Memory B cell (primary cell): ENCODE measurements around the gene GRAMD2A.
A peak's percentile ranks its signal among the peaks of the same experiment; 100 is the strongest.

Experiments
- ATAC-seq: fragments of 150-1000 bp; cut with Tn5 transposase; 2 replicates; pipeline ENCODE4 v1.10.0; 2021; ENCODE audit warnings: low read depth, mild to moderate bottlenecking, moderate library complexity
- DNase-seq, 2 donors: peaks; one replicate each; pipeline ENCODE4 v3.0.0; 2022; ENCODE audit warnings: low spot score in 2 of 2
- H3K27ac Mint-ChIP-seq: one replicate; pipeline ENCODE4 v1.8.0; 2022; ENCODE audit warnings: mild to moderate bottlenecking, moderate library complexity, mixed read lengths
- H3K27me3 Mint-ChIP-seq: one replicate; pipeline ENCODE4 v1.8.0; 2022; ENCODE audit warnings: mixed read lengths
- H3K36me3 Mint-ChIP-seq: one replicate; pipeline ENCODE4 v1.8.0; 2022; ENCODE audit warnings: mild to moderate bottlenecking, mixed read lengths
- H3K4me1 Mint-ChIP-seq: one replicate; pipeline ENCODE4 v1.8.0; 2022; ENCODE audit warnings: mixed read lengths
- H3K4me3 Mint-ChIP-seq: one replicate; pipeline ENCODE4 v1.8.0; 2022; ENCODE audit warnings: mild to moderate bottlenecking, moderate library complexity, mixed read lengths
- H3K9me3 Mint-ChIP-seq: one replicate; pipeline ENCODE4 v1.8.0; 2022; ENCODE audit warnings: mixed read lengths

The GRAMD2A gene

DNA sequence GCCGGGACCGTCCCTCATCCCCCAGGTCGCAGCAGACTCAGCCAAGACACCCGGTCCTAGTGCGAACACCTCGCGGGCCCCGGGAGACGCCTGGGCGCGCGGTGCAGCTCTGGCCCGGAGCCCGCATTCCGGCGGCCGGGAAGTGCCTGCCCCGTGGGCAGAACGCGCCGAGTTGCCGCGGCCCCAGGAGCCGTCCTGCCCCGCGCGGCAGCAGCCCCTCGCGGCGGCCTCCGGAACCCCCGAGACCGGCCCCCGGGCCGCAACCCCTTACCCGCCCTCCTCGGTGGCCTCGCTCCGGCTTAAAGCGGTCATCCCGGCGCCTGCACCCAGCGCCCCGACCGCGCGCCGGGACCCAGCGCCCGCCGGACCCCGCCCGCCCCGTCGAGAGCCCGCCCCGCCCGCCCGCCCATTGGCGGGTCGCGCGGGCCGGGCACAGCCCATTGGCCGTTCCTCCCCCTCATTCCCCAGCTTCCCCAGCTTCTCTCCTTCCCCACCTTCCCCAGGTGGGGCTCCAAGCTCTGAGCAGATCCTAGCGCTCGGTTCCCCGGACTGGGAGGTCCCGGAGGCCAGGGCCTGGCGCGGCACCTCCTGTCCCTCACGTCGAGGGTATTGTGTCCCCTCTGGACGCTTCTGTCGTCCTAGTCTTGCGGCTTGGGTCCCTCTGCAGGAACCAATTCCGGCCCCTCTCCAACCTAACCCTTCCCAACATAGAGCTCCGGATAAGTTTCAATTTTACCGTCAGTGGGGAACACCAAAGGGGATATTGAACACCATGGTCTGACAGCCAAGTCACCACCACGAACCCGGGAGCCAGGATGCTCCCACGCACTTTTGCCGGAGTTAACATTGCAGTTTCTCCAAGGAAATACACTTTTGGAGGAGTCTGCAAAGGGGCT lies at the start of gene GRAMD2A:
GRAMD2A (minus strand) TSS at position 328 of the 896 bp plus-strand sequence.
- Mint-ChIP-seq H3K4me1 (peaks cover 15% of the 10 kb centered on the region), H3K27me3 (peaks cover 9% of the 10 kb centered on the region), H3K9me3 (no peaks in the 10 kb centered on the region), H3K4me3 (peak within 1 kb of the TSS; percentile 78), H3K36me3 (peaks cover 15% of the 10 kb centered on the region), H3K27ac (peak within 1 kb of the TSS; percentile 45)
- ATAC-seq, result peak; percentile 25
- peak in 1 of 2 donors; percentile 39 for DNase-seq

DNA sequence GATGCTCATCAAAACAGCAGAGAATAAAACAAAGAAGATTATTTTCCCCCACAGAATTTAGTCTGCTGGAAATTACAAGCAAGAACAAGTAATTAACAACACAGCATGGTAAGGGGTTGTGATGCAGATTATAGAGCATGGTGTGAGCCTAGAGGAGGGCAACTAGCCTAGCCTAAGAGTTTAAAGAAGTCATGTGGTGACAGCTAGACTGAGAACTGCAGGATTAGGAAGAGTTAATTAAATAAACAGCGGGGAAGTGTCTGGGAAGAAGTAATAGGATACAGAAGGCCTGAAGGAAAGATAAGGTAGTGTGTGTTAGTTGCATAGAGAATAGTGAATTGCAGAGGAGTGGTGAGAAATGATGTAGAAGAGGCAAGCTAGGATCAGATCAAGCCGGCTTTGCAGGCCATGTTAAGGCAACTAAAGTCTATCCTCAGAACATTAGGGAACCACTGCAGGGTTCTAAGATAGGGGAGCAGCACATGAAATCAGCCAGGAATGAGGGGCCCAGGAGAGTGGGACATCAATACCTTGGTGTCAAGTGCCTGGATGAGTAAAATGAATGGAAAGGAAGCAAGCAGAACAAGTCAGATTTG lies 45.3 kb upstream of the GRAMD2A start:
- no peak overlapping the region for H3K4me3 Mint-ChIP-seq
- H3K27ac Mint-ChIP-seq, result peak overlapping the region; percentile 31
- H3K4me1 Mint-ChIP-seq, result no peaks in the 10 kb centered on the region
- H3K9me3 Mint-ChIP-seq, result no peaks in the 10 kb centered on the region
- ATAC-seq (no peak), DNase-seq (no peak)
- H3K27me3 Mint-ChIP-seq, result no peaks in the 10 kb centered on the region
- H3K36me3 Mint-ChIP-seq, result peaks cover 31% of the 10 kb centered on the region

DNA sequence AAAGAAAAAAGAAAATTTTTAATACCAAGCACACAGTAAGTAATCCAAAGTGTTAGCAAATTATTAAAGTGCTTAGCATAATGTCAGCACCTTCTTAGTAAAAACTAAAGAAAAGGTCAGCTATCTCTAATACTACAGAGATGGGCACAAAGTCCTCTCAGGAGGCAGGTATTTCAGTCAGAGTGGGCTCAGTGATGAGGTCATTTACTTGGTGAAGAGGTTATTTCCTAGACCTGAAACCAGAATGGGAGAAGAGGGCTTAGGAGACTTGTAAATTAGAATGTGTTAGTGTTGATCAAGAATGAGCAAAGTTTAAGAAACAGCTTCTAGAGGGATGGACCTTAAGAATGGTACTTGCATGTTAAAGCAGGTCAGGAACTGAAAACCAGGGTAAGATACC lies 42.1 kb upstream of the GRAMD2A start:
- DNase-seq (no peak), ATAC-seq (no peak)
- no peaks in the 10 kb centered on the region for H3K27me3 Mint-ChIP-seq
- no peak overlapping the region for H3K27ac Mint-ChIP-seq
- no peaks in the 10 kb centered on the region for H3K9me3 Mint-ChIP-seq
- no peaks in the 10 kb centered on the region for H3K4me1 Mint-ChIP-seq
- H3K36me3 Mint-ChIP-seq, result peaks cover 27% of the 10 kb centered on the region
- no peak overlapping the region for H3K4me3 Mint-ChIP-seq

DNA sequence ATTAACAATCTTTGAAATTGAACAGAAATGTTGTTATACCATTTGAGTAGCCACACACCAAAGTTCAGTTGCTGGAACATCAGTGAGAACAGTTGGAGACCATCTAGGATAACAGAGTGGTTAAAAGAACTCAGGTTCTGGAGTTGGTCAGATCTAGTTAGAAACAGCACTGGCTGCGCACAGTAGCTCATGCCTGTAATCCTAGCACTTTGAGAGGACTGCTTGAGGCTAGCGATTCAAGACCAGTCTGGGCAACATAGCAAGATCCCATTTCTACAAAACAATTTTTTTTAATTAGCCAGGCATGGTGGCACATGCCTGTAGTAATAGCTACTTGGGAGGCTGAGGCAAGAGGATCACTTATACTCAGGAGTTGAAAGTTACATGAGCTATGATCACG lies 41.0 kb upstream of the GRAMD2A start:
- Mint-ChIP-seq H3K27me3 (no peaks in the 10 kb centered on the region), H3K9me3 (no peaks in the 10 kb centered on the region), H3K36me3 (peaks cover 22% of the 10 kb centered on the region), H3K4me3 (no peak overlapping the region), H3K4me1 (no peaks in the 10 kb centered on the region), H3K27ac (no peak overlapping the region)
- ATAC-seq (no peak), DNase-seq (no peak)

DNA sequence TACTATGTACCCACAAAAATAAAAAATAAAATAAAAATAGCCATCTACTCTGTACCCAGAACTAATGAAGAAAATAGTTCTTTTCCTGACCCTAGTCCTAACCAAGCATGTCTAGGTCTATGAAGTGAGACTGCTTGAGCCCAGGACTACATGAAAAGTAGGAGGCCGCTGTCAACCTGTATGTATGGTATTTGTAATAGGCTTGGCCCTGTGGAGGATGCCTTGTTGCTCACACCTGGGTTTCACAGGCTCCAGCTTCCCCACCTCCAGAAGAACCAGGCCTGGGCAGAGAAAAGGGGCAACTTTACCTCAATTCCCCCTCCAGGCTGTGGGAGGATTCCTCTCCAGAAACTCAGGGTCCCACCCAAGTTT lies 40.3 kb upstream of the GRAMD2A start:
- Mint-ChIP-seq H3K27me3 (no peaks in the 10 kb centered on the region), H3K27ac (no peak overlapping the region), H3K4me1 (no peaks in the 10 kb centered on the region), H3K36me3 (peaks cover 20% of the 10 kb centered on the region), H3K9me3 (no peaks in the 10 kb centered on the region), H3K4me3 (no peak overlapping the region)
- DNase-seq (no peak), ATAC-seq (no peak)

DNA sequence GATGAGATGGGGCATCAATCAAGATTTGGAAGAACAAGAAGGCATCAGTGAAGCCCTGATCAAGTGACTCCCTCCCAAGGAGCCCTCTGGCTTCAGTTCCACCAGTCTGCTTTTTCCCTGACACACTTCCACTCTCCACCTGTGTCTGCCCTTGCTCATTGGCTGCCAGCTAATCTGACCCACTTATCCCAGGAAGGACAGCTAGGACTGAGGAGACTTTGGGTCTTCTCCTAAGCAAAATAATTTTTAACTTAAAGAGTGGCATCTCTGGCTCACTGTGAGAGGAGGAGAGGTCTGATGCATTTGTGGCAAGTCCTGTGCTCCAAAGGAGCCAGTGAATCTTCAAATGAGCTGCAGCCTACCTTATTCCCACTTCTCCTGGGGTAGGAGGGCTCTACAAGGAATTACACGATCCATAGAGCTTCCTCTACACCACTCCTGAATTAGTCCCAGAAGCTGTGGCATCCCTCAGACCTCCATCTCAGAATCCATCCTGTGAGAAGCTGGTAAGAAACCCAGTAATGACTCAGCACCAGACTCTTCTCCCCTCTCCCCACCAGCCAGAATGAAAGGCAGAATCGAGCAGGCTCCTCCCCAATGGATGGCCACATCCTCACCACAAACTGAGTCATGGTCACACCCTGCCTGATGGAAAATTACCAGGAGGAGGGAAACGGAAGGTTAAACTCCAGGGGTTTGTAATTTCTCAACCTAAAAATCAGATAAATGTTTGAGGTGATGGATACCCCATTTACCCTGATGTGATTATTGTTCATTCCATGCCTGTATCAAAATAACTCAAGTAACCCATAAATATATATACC lies 39.7 kb upstream of the GRAMD2A start:
- DNase-seq (no peak), ATAC-seq (no peak)
- H3K9me3 Mint-ChIP-seq, result no peaks in the 10 kb centered on the region
- H3K27me3 Mint-ChIP-seq, result no peaks in the 10 kb centered on the region
- no peak overlapping the region for H3K27ac Mint-ChIP-seq
- H3K36me3 Mint-ChIP-seq, result peaks cover 14% of the 10 kb centered on the region
- no peak overlapping the region for H3K4me3 Mint-ChIP-seq
- peaks cover 1% of the 10 kb centered on the region for H3K4me1 Mint-ChIP-seq

DNA sequence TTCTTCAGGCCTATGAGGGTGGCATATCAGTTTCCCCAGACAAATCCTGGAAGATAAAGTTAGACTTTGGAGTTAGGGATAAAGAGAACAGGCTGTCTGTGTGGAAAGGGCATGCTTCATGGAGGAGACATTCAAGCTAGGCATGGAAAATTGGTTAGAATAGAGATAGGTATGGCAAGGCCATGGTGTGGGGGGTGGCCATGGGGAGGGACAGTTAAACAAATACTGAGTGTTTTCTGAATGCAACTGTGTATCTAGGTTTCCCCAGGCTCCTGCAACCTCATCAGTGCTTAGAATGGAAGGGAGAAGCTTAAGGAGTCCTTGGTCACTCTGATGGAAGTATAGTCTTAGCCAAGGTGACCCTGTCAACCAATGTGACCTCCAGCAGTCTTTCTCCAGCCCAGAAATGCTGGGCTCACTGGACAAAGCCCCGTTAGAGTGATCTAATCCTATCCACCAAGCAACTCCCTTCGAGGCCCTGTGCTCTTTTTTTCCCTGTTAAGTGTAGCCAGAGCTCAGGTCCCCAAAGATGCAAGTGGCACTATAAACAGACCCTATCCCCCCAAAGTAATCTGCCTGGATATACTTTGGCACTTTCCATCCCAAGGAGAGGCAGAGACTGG lies 38.9 kb upstream of the GRAMD2A start:
- peaks cover 9% of the 10 kb centered on the region for H3K36me3 Mint-ChIP-seq
- no peak overlapping the region for H3K27ac Mint-ChIP-seq
- ATAC-seq, result no peak
- DNase-seq, result no peak
- peaks cover 7% of the 10 kb centered on the region for H3K4me1 Mint-ChIP-seq
- no peak overlapping the region for H3K4me3 Mint-ChIP-seq
- H3K9me3 Mint-ChIP-seq, result no peaks in the 10 kb centered on the region
- H3K27me3 Mint-ChIP-seq, result no peaks in the 10 kb centered on the region

DNA sequence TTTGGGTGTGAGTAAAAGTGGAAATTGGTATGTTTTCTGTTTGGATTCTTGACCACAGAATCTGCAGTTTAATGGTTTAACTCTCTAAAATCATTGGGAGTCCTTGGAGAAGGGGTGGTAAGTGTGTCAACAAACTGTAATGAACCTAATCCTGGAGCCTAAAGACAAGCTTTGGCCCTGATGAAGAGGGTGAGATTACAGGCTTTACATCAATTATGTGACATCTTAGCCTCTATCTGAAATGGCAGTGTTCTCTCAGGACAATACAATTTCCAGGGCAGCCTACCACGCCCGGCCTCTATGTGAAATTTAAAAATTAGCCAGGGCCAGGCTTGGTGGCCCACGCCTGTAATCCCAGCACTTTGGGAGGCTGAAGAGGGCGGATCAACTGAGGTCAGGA lies 37.7 kb upstream of the GRAMD2A start:
- no peaks in the 10 kb centered on the region for H3K9me3 Mint-ChIP-seq
- H3K27me3 Mint-ChIP-seq, result no peaks in the 10 kb centered on the region
- DNase-seq, result no peak
- no peak overlapping the region for H3K4me3 Mint-ChIP-seq
- no peak overlapping the region for H3K27ac Mint-ChIP-seq
- no peak for ATAC-seq
- peaks cover 6% of the 10 kb centered on the region for H3K36me3 Mint-ChIP-seq
- H3K4me1 Mint-ChIP-seq, result peaks cover 12% of the 10 kb centered on the region

DNA sequence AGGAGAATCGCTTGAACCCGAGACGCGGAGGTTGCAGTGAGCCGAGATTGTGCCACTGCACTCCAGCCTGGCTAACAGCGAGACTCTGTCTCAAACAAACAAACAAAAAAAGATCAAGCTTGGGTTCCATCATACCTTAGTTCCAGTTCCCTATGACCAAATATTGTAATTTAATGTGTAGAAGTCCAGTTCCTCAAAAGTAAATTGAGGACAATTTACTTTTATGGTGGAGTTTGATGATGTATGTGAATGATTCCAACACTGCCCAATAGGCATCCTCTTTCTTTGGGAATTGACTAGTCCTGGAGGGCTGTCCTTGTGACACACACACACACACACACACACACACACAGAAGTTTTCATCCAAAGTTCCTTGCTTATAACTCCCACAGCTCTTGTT lies 36.2 kb upstream of the GRAMD2A start:
- Mint-ChIP-seq H3K4me3 (no peak overlapping the region), H3K4me1 (peaks cover 18% of the 10 kb centered on the region), H3K27me3 (no peaks in the 10 kb centered on the region), H3K9me3 (no peaks in the 10 kb centered on the region), H3K27ac (no peak overlapping the region), H3K36me3 (peaks cover 3% of the 10 kb centered on the region)
- DNase-seq (no peak), ATAC-seq (no peak)

DNA sequence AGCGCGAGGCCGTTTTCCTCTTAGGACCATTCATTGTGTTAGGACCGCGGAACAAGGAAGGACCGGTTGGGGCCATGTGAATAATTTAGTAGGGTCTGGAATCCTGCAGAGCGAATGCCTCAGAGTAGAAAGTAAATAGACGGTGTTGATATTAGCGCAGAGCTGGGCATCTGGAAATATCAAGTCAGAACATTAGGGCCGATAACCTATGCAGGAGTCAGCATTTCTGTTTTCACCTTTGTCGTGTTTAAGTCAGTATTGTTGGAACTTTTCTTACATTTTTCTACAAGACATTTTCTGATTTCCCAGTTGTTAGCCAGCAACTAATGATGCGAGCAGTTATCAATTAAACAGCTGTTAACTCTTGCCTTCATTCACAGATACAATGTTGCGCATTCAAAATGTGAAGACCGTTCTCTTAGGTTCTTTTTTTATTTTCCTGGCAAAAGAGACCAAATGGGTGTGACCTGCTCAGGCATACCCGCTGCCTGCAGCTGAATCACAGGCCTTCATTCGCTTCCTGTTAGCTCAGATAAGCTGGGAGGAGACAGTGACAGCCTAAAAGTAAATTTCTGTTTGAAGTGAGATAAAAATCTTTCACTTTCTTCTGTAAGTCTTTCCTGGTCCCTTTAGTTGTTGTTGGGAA lies 34.4 kb upstream of the GRAMD2A start:
- peak overlapping the region; percentile 97 for H3K27ac Mint-ChIP-seq
- DNase-seq, result no peak
- H3K4me3 Mint-ChIP-seq, result peak overlapping the region; percentile 99
- H3K36me3 Mint-ChIP-seq, result peaks cover 3% of the 10 kb centered on the region
- no peaks in the 10 kb centered on the region for H3K9me3 Mint-ChIP-seq
- no peaks in the 10 kb centered on the region for H3K27me3 Mint-ChIP-seq
- peaks cover 28% of the 10 kb centered on the region for H3K4me1 Mint-ChIP-seq
- ATAC-seq, result no peak

DNA sequence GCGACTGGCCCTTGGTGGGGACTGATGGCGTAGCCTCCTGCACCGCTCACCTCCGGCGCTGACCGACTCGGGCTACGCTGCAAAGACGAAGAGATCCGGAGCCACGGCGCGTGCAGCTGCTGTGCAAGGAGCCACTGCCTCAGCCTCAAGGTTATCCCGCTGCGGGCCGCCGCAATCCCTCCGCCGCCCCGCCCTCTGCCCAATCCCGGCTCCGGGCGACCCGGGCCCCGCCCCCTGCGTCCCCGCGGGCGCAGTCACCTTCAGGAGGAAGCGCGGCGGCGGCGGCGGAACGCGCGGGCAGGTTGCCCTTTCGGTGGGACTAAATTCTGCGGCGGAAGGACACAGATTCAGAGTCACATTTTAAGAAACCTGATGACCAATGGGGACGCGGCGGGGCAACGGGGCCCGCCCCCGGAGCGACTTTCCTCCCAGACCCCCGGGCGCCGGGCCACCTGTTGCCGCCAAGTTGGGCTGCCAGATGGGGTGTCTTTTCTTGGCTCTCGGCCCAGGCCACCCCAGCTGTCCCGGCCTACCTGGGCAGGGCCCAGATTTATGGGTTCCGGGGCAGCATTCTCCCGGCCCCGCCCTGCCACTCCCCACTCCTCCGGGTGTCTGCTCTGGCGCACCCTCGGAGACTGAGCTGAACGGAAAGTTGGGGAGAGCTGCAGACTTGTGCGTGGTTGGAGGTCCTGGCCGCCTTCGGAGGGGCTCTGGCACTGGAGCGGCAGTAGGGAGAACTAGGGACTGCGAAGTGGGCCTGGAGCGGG lies 33.7 kb upstream of the GRAMD2A start, which contains the start of gene PKM:
PKM (minus strand) TSS at position 125 of the 767 bp plus-strand sequence. CDS start 12,093 bp downstream, outside the sequence.
- H3K36me3 Mint-ChIP-seq, result peaks cover 3% of the 10 kb centered on the region
- H3K27me3 Mint-ChIP-seq, result no peaks in the 10 kb centered on the region
- H3K27ac Mint-ChIP-seq, result peak within 1 kb of the TSS; percentile 97
- DNase-seq (peak; percentile 86 to 88), ATAC-seq (peak; percentile 38)
- H3K4me1 Mint-ChIP-seq, result peaks cover 33% of the 10 kb centered on the region
- H3K9me3 Mint-ChIP-seq, result no peaks in the 10 kb centered on the region
- H3K4me3 Mint-ChIP-seq, result peak within 1 kb of the TSS; percentile 99

DNA sequence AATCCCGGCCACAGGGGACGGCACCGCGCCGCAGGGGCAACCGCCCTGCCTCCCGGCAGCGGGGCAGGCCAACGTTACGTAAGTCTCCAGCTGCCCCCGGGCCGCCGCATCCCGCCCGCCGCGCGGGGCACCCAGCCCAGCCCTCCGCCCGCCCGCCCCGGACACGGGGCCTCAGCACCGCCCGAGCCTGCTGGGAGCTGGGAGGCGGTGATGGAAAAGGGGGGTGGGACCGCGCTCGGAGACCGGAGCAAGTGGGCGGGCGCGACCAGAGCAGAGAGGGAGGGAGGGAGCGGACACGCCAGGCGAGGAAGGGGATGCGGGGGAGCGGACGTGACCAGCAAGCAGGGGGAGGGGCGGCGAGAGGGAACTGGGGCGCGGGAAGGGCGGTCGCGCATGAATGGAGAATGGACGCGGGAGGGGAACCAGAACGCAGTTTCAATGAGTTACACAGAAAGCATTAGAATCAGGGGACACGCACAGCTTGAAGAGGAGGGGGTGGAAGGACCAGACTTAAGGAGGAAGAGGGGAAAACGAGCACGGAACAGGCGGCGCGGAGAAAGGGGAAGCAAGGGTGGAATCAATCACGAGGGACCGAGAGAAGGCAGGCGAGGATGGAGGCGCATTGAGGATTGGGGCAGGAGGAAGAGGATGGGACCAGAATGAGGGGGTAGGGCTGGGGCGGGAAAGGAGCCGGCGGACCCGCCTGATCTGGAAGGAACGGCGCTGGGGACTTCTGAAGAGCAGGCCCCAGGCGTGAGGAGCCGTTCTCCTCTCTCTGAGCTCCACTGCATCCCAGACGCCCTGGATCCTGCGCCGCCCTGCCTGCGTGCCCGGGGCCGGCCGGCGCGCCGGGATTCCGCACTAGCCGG lies 32.8 kb upstream of the GRAMD2A start:
- no peak for ATAC-seq
- Mint-ChIP-seq H3K4me1 (peaks cover 41% of the 10 kb centered on the region), H3K9me3 (no peaks in the 10 kb centered on the region), H3K36me3 (peaks cover 6% of the 10 kb centered on the region), H3K27me3 (no peaks in the 10 kb centered on the region), H3K27ac (peak overlapping the region; percentile 97), H3K4me3 (peak overlapping the region; percentile 99)
- peak; percentile 45 to 53 for DNase-seq
